HepG2 (cell line): Measurements from ENCODE around the gene ANKRD55. TPM values are rescaled to one million over a fixed set of nuclear protein-coding genes. Genes with fewer than 3 reads are reported as not detected.

Experiments used
- ARNTL ChIP-seq: sonication (generic); formaldehyde crosslinking; IDR thresholded peaks from 2 replicates; pipeline ENCODE4 v1.4.0; 2020; ENCODE audit warnings: mild to moderate bottlenecking, missing genetic modification reagents
- CBX5 ChIP-seq: sonication (generic); formaldehyde crosslinking; IDR thresholded peaks from 2 replicates; pipeline ENCODE4 v1.4.0; 2020; ENCODE audit warnings: missing genetic modification reagents, borderline replicate concordance
- HOMEZ ChIP-seq: IDR thresholded peaks from 2 replicates; pipeline ENCODE4 v1.6.1; 2016; ENCODE audit warnings: low read depth
- IKZF4 ChIP-seq: sonication (generic); formaldehyde crosslinking; IDR thresholded peaks from 2 replicates; pipeline ENCODE4 v1.5.1; 2020; ENCODE audit warnings: borderline replicate concordance, mild to moderate bottlenecking, low read depth, missing genetic modification reagents; ENCODE audit errors: not compliant biosample characterization
- JARID2 ChIP-seq: sonication (generic); formaldehyde crosslinking; IDR thresholded peaks from 2 replicates; pipeline ENCODE4 v1.8.1; 2023; ENCODE audit warnings: missing genetic modification reagents, inconsistent platforms; ENCODE audit not compliant: insufficient replicate concordance
- KLF9 ChIP-seq: IDR thresholded peaks from 2 replicates; pipeline ENCODE4 v1.6.1; 2016; ENCODE audit warnings: low read depth
- MTA1 ChIP-seq: sonication (generic); formaldehyde crosslinking; IDR thresholded peaks from 2 replicates; pipeline ENCODE4 v1.4.0; 2020; ENCODE audit warnings: missing genetic modification reagents, mild to moderate bottlenecking, borderline replicate concordance
- PPARG ChIP-seq: conservative IDR thresholded peaks from 2 replicates; pipeline ENCODE4 v1.6.1; 2016; ENCODE audit warnings: missing biosample characterization, missing genetic modification reagents
- RXRB ChIP-seq: IDR thresholded peaks from 2 replicates; pipeline ENCODE4 v1.6.1; 2016; ENCODE audit warnings: borderline replicate concordance, missing genetic modification reagents, missing compliant biosample characterization
- SETDB1 ChIP-seq: sonication (generic); formaldehyde crosslinking; IDR thresholded peaks from 2 replicates; pipeline ENCODE4 v1.5.1; 2020; ENCODE audit warnings: missing genetic modification reagents, mild to moderate bottlenecking, borderline replicate concordance
- SMYD3 ChIP-seq: sonication (generic); formaldehyde crosslinking; IDR thresholded peaks from 2 replicates; pipeline ENCODE4 v1.8.1; 2023; ENCODE audit warnings: mild to moderate bottlenecking, missing genetic modification reagents
- USF2 ChIP-seq, 2 experiments: sonication (generic) in 1 of 2; formaldehyde crosslinking in 1 of 2; IDR thresholded peaks; 2 replicates each; pipeline versions ENCODE4 v1.5.1 to v1.6.1; 2011 to 2020; ENCODE audit warnings: borderline replicate concordance in 1 of 2, low read depth in 1 of 2, low read length in 1 of 2, mild to moderate bottlenecking in 1 of 2, missing genetic modification reagents in 1 of 2, moderate library complexity in 1 of 2
- ZBTB38 ChIP-seq: sonication (generic); formaldehyde crosslinking; IDR thresholded peaks from 2 replicates; pipeline ENCODE4 v1.5.1; 2020; ENCODE audit warnings: mild to moderate bottlenecking, missing genetic modification reagents
- ZKSCAN1 ChIP-seq: fragments of 150-350 bp; IDR thresholded peaks from 2 replicates; pipeline ENCODE4 v1.6.1; 2014; ENCODE audit warnings: low read length
- ZNF281 ChIP-seq: sonication (generic); formaldehyde crosslinking; IDR thresholded peaks from 2 replicates; pipeline ENCODE4 v1.4.0; 2020; ENCODE audit warnings: missing genetic modification reagents, borderline replicate concordance
- ZNF597 ChIP-seq: sonication (generic); formaldehyde crosslinking; IDR thresholded peaks from 2 replicates; pipeline ENCODE4 v1.5.0; 2020; ENCODE audit warnings: missing genetic modification reagents
- ZSCAN29 ChIP-seq: sonication (generic); formaldehyde crosslinking; conservative IDR thresholded peaks from 2 replicates; pipeline ENCODE4 v1.4.0; 2020; ENCODE audit warnings: mild to moderate bottlenecking, missing genetic modification reagents
- polyA plus RNA-seq, 8 experiments: library from polyadenylated mRNA; depleted of rRNA in 3 of 8; stranded (reverse) in 7 of 8; unstranded in 1 of 8; fragments of >200 nt; fragmentation: Illumina TruSeq in 4 of 8; extraction: Trizol in 4 of 8; gene quantifications; 2 replicates each; pipeline versions ENCODE4 v1.2.1 to v1.2.3, GENCODE V29; 2011 to 2016; ENCODE audit warnings: low read depth in 4 of 8, missing spikeins in 1 of 8, mixed read lengths in 1 of 8; ENCODE audit not compliant: insufficient read depth in 1 of 8
- total RNA-seq, 5 experiments: library from RNA; depleted of rRNA; stranded (reverse); fragments of >200 nt; fragmentation: Illumina TruSeq; extraction: Trizol; gene quantifications; 2 replicates each; pipeline ENCODE4 v1.2.3, GENCODE V29; 2016; ENCODE audit warnings: low read depth in 1 of 5

The ANKRD55 gene
- total and polyA plus RNA-seq, 2 of the 13 experiments (the other 11 are each of a cell fraction or from before 2014, with no cell fraction given), result 0.11 to 0.28 TPM

- no peak for TF ChIP-seq ZNF597 (CRISPR knock-in tag)
- TF ChIP-seq HOMEZ (CRISPR knock-in tag), result peak; percentile 46; the same call in 1 of the 2 replicates
- no peak for TF ChIP-seq SETDB1 (CRISPR knock-in tag)
- peak; percentile 33; the same call in 1 of the 2 replicates for TF ChIP-seq ZNF281
- peak; percentile 62; the same call in 1 of the 2 replicates for TF ChIP-seq MTA1 (CRISPR knock-in tag)
- TF ChIP-seq KLF9 (CRISPR knock-in tag), result no peak
- TF ChIP-seq USF2 (IDR thresholded peaks at IDR 0.05; ENCODE audit: low read depth, low read length), result no peak
- TF ChIP-seq USF2 (CRISPR knock-in tag; IDR thresholded peaks at IDR 0.05; ENCODE audit: borderline replicate concordance), result no peak
- peak; percentile 86; the same call in 1 of the 2 replicates for TF ChIP-seq CBX5 (CRISPR knock-in tag)
- TF ChIP-seq ZSCAN29 (CRISPR knock-in tag), result peak; percentile 79
- TF ChIP-seq ZKSCAN1, result no peak
- TF ChIP-seq IKZF4 (CRISPR knock-in tag), result no peak
- peak; percentile 78 for TF ChIP-seq ARNTL (CRISPR knock-in tag)
- peak; percentile 86 for TF ChIP-seq RXRB (CRISPR knock-in tag)
- no peak for TF ChIP-seq SMYD3 (CRISPR knock-in tag)
- TF ChIP-seq PPARG (CRISPR knock-in tag), result peak; percentile 86
- no peak for TF ChIP-seq JARID2 (CRISPR knock-in tag)
- peak; percentile 86; the same call in 1 of the 2 replicates for TF ChIP-seq ZBTB38
Measured at GRCh38 chr5:56116599-56117141, 116.5 kb downstream of the ANKRD55 start (continued).
